ENCODE measurements around the gene CD151.

Gene CD151

GRCh38 chr11:804599-804964 is 28.2 kb upstream of the CD151 start:
- peak overlapping the region; percentile 64 for H3K4me3 ChIP-seq (ENCODE audit: insufficient read depth, low read depth, low read length)
- H3K9me3 ChIP-seq (ENCODE audit: control insufficient read depth, low read length), result no peaks in the 10 kb centered on the region
- H3K4me1 ChIP-seq (ENCODE audit: control insufficient read depth, insufficient read depth, low read length), result peaks cover 8% of the 10 kb centered on the region
- no peaks in the 10 kb centered on the region for H3K27me3 ChIP-seq (ENCODE audit: control insufficient read depth, insufficient read depth, low read length, poor library complexity, severe bottlenecking)
- peaks cover 8% of the 10 kb centered on the region for H3K36me3 ChIP-seq (ENCODE audit: control insufficient read depth, insufficient read depth, low read length)
- 37 to 39% methylated on average over 18 of the region's 18 CpGs for WGBS, 2 experiments
- H3K27ac ChIP-seq (ENCODE audit: insufficient read depth, low read depth, low read length, poor library complexity, severe bottlenecking), result no peak overlapping the region

DNA sequence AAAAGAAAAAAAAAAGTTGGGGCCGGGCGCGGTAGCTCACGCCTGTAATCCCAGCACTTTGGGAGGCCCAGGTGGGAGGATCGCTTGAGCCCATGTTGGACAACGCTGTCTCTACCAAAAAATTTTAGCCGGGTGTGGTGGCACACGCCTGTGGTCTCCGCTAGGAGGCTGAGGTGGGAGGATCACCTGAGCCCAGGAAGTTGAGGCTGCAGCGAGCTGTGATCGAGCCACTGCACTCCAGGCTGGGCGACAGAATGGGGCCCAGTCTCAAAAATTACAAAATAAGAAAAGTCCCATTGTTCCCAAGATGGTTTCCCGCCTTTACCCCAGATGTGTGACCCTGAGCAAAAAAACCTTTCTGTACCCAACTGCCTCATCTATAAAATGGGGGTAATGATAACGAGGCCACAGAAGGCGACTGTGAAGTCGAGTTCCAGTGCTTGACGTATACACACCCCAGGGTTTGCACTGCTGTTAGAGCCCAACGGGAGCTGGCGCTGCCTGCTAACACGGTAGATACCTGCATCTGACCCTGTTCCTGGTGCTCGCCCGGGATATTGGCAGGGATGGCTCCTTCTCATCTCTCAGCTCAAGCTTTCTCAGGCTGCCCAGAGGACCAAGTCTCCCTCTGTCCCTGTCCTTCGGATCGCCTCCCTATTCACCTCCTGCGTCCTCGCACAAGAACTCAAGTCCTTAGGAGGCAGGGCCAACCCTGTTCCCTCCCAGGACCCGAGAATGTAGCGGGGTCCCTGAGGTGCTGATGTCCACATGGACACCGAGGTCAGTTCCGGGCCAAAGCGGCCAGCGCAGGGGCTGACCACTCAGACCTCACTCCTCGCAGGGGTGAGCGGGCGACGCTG is 24.1 kb upstream of the CD151 start:
- Histone ChIP-seq H3K27me3 (ENCODE audit: control insufficient read depth, insufficient read depth, low read length, poor library complexity, severe bottlenecking) (no peaks in the 10 kb centered on the region), H3K36me3 (ENCODE audit: control insufficient read depth, insufficient read depth, low read length) (peaks cover 23% of the 10 kb centered on the region), H3K4me1 (ENCODE audit: control insufficient read depth, insufficient read depth, low read length) (peaks cover 23% of the 10 kb centered on the region), H3K9me3 (ENCODE audit: control insufficient read depth, low read length) (no peaks in the 10 kb centered on the region), H3K27ac (ENCODE audit: insufficient read depth, low read depth, low read length, poor library complexity, severe bottlenecking) (peak overlapping the region; percentile 94), H3K4me3 (ENCODE audit: insufficient read depth, low read depth, low read length) (peak overlapping the region; percentile 98)
- WGBS, 2 experiments, result 37% methylated on average over 36 of the region's 36 CpGs

DNA sequence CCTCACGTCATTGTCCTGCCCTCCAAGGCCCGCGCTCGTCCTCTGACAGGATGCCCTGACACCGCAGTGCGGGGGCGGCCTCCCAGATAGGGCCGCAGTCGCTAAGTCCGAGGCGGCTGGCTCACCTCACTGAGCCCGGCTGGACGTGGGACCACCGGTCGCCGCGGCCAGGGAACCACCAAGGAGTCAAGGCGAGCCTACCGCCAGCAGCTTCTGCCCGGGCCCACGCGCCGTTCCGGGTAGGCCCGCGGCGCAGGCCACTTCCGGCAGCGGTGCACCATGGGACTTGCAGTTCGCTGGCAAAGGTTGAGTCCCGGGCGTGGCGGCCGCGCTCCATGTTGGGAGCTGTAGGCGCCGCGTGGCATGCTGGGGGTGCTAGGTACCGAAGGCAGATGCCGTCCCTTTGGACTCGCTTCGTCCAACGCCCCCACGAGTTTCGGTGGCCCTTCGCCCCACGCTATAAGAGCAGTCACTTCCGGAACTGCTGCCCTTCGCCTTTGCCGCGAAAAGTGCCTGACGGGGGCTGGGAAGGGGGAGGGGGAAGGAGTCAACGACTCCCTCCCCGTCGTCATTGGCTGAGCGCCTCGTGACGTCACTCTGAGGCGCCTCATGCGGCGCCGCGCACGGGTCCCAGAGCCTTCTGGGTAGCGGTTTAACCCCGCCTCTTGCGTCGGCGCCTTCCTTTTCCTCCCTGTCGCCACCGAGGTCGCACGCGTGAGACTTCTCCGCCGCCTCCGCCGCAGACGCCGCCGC is 23.3 kb upstream of the CD151 start, which contains the start of gene RPLP2:
RPLP2 (plus strand) TSS at position 681 of the 753 bp plus-strand sequence. CDS start 268 bp downstream, outside the sequence.
- WGBS, 2 experiments, result 0% methylated on average over 81 of the region's 81 CpGs

DNA sequence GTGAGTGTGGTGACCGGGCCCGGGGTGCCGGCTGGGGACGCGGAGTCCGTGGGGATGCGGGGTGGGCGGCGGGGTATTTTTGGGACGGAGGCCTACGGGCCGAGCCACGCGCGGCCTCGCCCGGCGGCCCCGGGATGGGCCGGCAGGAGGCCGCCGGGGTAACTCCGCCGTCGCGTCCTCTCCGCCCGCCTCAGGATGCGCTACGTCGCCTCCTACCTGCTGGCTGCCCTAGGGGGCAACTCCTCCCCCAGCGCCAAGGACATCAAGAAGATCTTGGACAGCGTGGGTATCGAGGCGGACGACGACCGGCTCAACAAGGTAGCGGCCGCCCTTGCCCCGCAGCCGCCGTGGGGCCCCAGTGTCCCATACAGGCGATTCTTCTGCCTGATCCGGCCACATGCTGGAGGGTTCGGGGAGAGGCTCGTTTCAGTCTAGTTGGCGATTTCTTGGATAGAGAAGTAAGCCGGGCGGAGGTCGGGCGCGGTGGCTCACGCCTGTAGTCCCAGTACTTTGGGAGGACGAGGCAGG is 22.6 kb upstream of the CD151 start:
- Histone ChIP-seq H3K4me3 (ENCODE audit: insufficient read depth, low read depth, low read length) (peak overlapping the region; percentile 98), H3K27ac (ENCODE audit: insufficient read depth, low read depth, low read length, poor library complexity, severe bottlenecking) (peak overlapping the region; percentile 94), H3K4me1 (ENCODE audit: control insufficient read depth, insufficient read depth, low read length) (peaks cover 15% of the 10 kb centered on the region), H3K27me3 (ENCODE audit: control insufficient read depth, insufficient read depth, low read length, poor library complexity, severe bottlenecking) (no peaks in the 10 kb centered on the region), H3K9me3 (ENCODE audit: control insufficient read depth, low read length) (no peaks in the 10 kb centered on the region), H3K36me3 (ENCODE audit: control insufficient read depth, insufficient read depth, low read length) (peaks cover 26% of the 10 kb centered on the region)
- WGBS, 2 experiments, result 1% methylated on average over 55 of the region's 55 CpGs

More for the DNA sequence above, 23.3 kb upstream of the CD151 start, which contains the start of gene RPLP2:
- no peaks in the 10 kb centered on the region for H3K27me3 ChIP-seq (ENCODE audit: control insufficient read depth, insufficient read depth, low read length, poor library complexity, severe bottlenecking)
- peak within 1 kb of the TSS; percentile 94 for H3K27ac ChIP-seq (ENCODE audit: insufficient read depth, low read depth, low read length, poor library complexity, severe bottlenecking)
- H3K4me1 ChIP-seq (ENCODE audit: control insufficient read depth, insufficient read depth, low read length), result peaks cover 18% of the 10 kb centered on the region
- no peaks in the 10 kb centered on the region for H3K9me3 ChIP-seq (ENCODE audit: control insufficient read depth, low read length)
- peaks cover 26% of the 10 kb centered on the region for H3K36me3 ChIP-seq (ENCODE audit: control insufficient read depth, insufficient read depth, low read length)
- H3K4me3 ChIP-seq (ENCODE audit: insufficient read depth, low read depth, low read length), result peak within 1 kb of the TSS; percentile 98

GRCh38 chr11:811446-812245 is 21.1 kb upstream of the CD151 start:
- WGBS, 2 experiments, result 92 to 94% methylated on average over 14 of the region's 14 CpGs
- H3K9me3 ChIP-seq (ENCODE audit: control insufficient read depth, low read length), result no peaks in the 10 kb centered on the region
- H3K27me3 ChIP-seq (ENCODE audit: control insufficient read depth, insufficient read depth, low read length, poor library complexity, severe bottlenecking), result no peaks in the 10 kb centered on the region
- peaks cover 26% of the 10 kb centered on the region for H3K36me3 ChIP-seq (ENCODE audit: control insufficient read depth, insufficient read depth, low read length)
- H3K27ac ChIP-seq (ENCODE audit: insufficient read depth, low read depth, low read length, poor library complexity, severe bottlenecking), result no peak overlapping the region
- no peak overlapping the region for H3K4me3 ChIP-seq (ENCODE audit: insufficient read depth, low read depth, low read length)
- H3K4me1 ChIP-seq (ENCODE audit: control insufficient read depth, insufficient read depth, low read length), result peaks cover 15% of the 10 kb centered on the region

- Histone ChIP-seq H3K27me3 (ENCODE audit: control insufficient read depth, insufficient read depth, low read length, poor library complexity, severe bottlenecking) (no peaks in the 10 kb centered on the region), H3K4me1 (ENCODE audit: control insufficient read depth, insufficient read depth, low read length) (peaks cover 15% of the 10 kb centered on the region), H3K27ac (ENCODE audit: insufficient read depth, low read depth, low read length, poor library complexity, severe bottlenecking) (no peak overlapping the region), H3K9me3 (ENCODE audit: control insufficient read depth, low read length) (no peaks in the 10 kb centered on the region), H3K4me3 (ENCODE audit: insufficient read depth, low read depth, low read length) (no peak overlapping the region), H3K36me3 (ENCODE audit: control insufficient read depth, insufficient read depth, low read length) (peaks cover 26% of the 10 kb centered on the region)
- WGBS, 2 experiments, result 94 to 96% methylated on average over 3 of the region's 3 CpGs
Observed at GRCh38 chr11:812390-812789, 20.4 kb upstream of the CD151 start.

DNA sequence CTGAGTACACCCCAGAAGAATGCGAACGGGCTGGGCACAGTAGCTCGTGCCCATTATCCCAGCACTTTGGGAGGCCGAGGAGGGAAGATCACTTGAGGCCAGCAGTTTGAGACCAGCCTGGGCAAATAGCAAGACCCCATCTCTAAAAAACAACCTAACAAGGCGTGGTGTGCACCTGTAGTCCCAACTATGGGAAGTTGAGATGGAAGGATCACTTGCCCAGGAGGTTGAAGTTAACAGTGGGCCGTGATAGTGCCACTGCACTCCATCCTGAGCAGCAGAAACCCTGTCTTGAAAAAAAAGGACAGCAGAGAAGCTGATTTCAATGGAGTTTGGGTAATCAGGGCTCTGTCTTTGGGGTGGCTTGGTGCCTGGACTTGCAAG is 19.7 kb upstream of the CD151 start:
- Histone ChIP-seq H3K27ac (ENCODE audit: insufficient read depth, low read depth, low read length, poor library complexity, severe bottlenecking) (no peak overlapping the region), H3K4me1 (ENCODE audit: control insufficient read depth, insufficient read depth, low read length) (peaks cover 15% of the 10 kb centered on the region), H3K36me3 (ENCODE audit: control insufficient read depth, insufficient read depth, low read length) (peaks cover 26% of the 10 kb centered on the region), H3K9me3 (ENCODE audit: control insufficient read depth, low read length) (no peaks in the 10 kb centered on the region), H3K27me3 (ENCODE audit: control insufficient read depth, insufficient read depth, low read length, poor library complexity, severe bottlenecking) (no peaks in the 10 kb centered on the region), H3K4me3 (ENCODE audit: insufficient read depth, low read depth, low read length) (no peak overlapping the region)
- WGBS, 2 experiments, result 94 to 95% methylated on average over 6 of the region's 6 CpGs

DNA sequence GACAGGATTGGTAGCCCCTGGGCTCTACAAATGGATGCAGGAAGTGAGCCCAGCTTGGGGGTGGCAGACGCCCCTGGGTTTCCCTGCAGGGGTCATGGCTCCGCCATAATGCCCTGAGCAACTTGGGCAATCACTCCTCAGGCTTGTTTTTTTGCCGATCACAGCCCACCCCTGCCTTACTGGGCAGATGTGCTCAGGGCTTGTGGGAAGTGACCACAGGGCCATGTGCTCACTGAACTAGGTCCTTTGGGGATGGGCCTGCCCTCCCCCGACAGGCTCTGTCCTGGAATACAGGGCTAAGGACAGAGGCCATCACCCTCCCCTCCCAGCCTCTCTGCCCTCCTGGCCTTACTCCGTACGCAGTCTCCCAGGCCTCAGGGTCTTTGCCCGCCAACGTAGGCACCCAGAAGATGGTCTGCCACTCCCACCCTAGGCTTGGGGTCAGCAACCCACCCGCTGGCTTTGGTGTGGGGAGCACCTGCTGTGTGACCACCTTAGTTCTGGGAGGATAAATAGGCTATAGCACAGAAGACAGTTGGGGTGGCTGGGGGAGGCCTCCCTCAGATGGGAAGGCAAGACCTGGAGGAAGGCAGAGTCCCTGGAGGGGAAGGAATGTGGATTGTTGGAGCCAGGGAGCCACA is 19.2 kb upstream of the CD151 start:
- no peaks in the 10 kb centered on the region for H3K27me3 ChIP-seq (ENCODE audit: control insufficient read depth, insufficient read depth, low read length, poor library complexity, severe bottlenecking)
- H3K4me3 ChIP-seq (ENCODE audit: insufficient read depth, low read depth, low read length), result no peak overlapping the region
- H3K9me3 ChIP-seq (ENCODE audit: control insufficient read depth, low read length), result no peaks in the 10 kb centered on the region
- WGBS, 2 experiments, result 94 to 96% methylated on average over 9 of the region's 9 CpGs
- peaks cover 15% of the 10 kb centered on the region for H3K4me1 ChIP-seq (ENCODE audit: control insufficient read depth, insufficient read depth, low read length)
- peaks cover 26% of the 10 kb centered on the region for H3K36me3 ChIP-seq (ENCODE audit: control insufficient read depth, insufficient read depth, low read length)
- no peak overlapping the region for H3K27ac ChIP-seq (ENCODE audit: insufficient read depth, low read depth, low read length, poor library complexity, severe bottlenecking)

GRCh38 chr11:815675-816432 is 16.9 kb upstream of the CD151 start:
- WGBS, 2 experiments, result 93 to 94% methylated on average over 11 of the region's 11 CpGs
- peaks cover 26% of the 10 kb centered on the region for H3K36me3 ChIP-seq (ENCODE audit: control insufficient read depth, insufficient read depth, low read length)
- H3K4me3 ChIP-seq (ENCODE audit: insufficient read depth, low read depth, low read length), result no peak overlapping the region
- no peaks in the 10 kb centered on the region for H3K9me3 ChIP-seq (ENCODE audit: control insufficient read depth, low read length)
- H3K27ac ChIP-seq (ENCODE audit: insufficient read depth, low read depth, low read length, poor library complexity, severe bottlenecking), result no peak overlapping the region
- peaks cover 21% of the 10 kb centered on the region for H3K4me1 ChIP-seq (ENCODE audit: control insufficient read depth, insufficient read depth, low read length)
- no peaks in the 10 kb centered on the region for H3K27me3 ChIP-seq (ENCODE audit: control insufficient read depth, insufficient read depth, low read length, poor library complexity, severe bottlenecking)
